Measurements from ENCODE around the gene RASD2.

Gene RASD2

GRCh38 chr22:35589071-35589755, 48.6 kb downstream of the RASD2 start:
- DNase-seq (ENCODE audit: low read depth in 1 of 2, low spot score in 1 of 2) = no peak
- in situ Hi-C loops (cut with HindIII; ENCODE audit: low pct_unique_long_range_greater_than_20kb, low sequenced_read_pairs) = no loop called here

GRCh38 chr22:35589756-35590093, 49.1 kb downstream of the RASD2 start:
- in situ Hi-C loops (cut with HindIII; ENCODE audit: low pct_unique_long_range_greater_than_20kb, low sequenced_read_pairs) = no loop called here

More at GRCh38 chr22:35589071-35589755, 48.6 kb downstream of the RASD2 start:
- TF ChIP-seq JUND (IDR thresholded peaks at IDR 0.05; ENCODE audit: low read depth) = no peak

DNA sequence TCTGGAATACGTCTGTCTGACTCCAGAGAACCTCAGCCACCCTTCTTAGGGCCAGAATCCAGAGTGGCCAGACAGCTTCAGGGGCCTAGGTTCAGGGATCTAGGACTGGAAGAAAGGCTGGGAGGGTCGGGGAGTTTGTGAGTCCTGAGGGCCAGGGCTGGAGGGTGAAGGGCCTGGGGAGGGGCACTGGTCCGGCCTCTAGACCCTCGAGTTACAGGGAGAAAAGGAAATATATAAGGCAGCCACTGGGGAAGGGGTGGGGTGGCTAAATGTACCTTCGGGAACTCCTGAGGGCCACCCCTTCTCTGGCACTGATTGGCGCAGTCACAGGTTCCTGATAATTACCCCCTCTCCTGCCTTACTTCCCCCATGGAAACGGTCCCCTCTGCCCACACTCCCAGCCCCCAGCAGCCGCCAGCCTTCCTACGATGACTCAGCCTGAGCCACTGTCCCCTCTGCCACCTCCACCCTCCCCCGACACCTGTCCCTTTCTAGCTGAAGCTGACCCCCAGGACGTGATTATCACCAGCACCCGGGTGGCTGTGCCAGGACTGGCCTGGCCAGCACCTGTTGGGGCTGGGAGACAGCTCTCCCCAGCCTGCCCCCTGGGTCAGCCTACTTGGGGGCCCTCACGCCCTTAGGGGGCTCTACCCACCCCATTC, 50.1 kb downstream of the RASD2 start:
- TF ChIP-seq JUND (IDR thresholded peaks at IDR 0.05; ENCODE audit: low read depth) = no peak
- DNase-seq (ENCODE audit: low read depth in 1 of 2, low spot score in 1 of 2) = no peak
- in situ Hi-C loops (cut with HindIII; ENCODE audit: low pct_unique_long_range_greater_than_20kb, low sequenced_read_pairs) = no loop called here

More at GRCh38 chr22:35589756-35590093, 49.1 kb downstream of the RASD2 start:
- peak in 1 of 2 experiments; percentile 84 for DNase-seq (ENCODE audit: low read depth in 1 of 2, low spot score in 1 of 2)
- TF ChIP-seq JUND (IDR thresholded peaks at IDR 0.05; ENCODE audit: low read depth) = 0 out of 2 replicates have a peak, but pooled peaks have one; percentile 22

DNA sequence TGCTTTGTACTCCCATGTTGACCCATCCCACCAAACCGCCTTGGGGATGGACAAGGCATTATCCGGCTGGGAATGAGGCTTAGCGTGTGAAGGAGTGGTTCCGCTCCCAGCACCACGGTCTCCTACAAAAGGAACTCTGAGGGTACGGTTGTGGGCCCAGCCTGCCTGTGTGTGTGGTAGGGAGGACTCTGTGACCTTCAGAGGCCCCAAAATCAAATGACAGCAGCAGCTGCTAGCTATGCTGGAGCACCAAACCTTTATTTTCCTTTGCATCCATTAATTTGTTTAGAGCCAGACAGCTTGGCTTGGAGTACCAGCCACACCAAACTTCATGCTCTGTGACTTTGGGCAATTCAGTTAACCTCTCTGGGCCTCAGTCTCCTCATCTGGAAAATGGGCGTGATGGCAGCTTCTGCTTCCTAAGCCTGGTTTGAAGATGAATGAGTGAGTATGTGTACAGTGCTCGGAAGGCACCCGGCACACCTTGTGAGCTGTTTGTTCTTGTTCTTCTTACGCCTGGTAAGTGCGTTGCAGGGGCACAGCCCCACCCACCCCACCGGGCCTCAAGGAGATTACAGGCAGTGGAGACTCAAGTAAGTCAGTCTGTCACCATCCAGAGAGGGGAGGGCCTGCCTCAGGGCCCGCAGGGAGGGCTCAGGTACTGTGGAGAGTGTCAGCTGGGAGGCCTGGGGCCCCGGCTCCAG, 51.2 kb downstream of the RASD2 start:
- in situ Hi-C loops (cut with HindIII; ENCODE audit: low pct_unique_long_range_greater_than_20kb, low sequenced_read_pairs) = no loop called here
- TF ChIP-seq JUND (IDR thresholded peaks at IDR 0.05; ENCODE audit: low read depth) = no peak
- DNase-seq (ENCODE audit: low read depth in 1 of 2, low spot score in 1 of 2) = no peak

DNA sequence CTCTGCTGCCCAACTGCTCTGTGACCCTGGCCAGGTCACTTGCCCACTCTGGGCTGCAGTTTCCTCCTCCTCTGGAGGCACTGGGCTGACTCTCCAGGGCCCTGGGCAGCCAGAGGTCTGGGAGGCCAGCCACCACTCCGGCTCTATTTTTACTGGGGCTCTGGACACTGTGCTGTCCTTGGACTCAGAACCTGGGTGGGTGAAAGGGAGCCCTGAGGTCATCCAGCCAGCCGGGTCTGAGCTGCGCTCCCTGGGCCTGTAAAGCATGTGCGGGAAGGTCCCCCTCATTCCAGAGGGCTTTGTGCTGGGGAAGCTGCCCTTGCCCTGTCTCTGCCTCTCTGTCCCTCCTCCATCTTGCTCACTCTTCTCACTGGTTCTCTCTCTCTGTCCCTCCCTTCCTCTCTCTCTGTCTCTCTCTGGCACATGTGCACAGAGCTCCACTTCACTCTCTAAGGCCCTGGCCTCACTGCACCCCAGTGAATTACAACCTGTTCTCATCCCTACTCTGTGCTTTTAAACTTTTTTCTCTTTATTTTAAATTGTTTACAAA, 51.9 kb downstream of the RASD2 start:
- no peak for TF ChIP-seq JUND (IDR thresholded peaks at IDR 0.05; ENCODE audit: low read depth)
- in situ Hi-C loops (cut with HindIII; ENCODE audit: low pct_unique_long_range_greater_than_20kb, low sequenced_read_pairs) = no loop called here
- no peak for DNase-seq (ENCODE audit: low read depth in 1 of 2, low spot score in 1 of 2)

DNA sequence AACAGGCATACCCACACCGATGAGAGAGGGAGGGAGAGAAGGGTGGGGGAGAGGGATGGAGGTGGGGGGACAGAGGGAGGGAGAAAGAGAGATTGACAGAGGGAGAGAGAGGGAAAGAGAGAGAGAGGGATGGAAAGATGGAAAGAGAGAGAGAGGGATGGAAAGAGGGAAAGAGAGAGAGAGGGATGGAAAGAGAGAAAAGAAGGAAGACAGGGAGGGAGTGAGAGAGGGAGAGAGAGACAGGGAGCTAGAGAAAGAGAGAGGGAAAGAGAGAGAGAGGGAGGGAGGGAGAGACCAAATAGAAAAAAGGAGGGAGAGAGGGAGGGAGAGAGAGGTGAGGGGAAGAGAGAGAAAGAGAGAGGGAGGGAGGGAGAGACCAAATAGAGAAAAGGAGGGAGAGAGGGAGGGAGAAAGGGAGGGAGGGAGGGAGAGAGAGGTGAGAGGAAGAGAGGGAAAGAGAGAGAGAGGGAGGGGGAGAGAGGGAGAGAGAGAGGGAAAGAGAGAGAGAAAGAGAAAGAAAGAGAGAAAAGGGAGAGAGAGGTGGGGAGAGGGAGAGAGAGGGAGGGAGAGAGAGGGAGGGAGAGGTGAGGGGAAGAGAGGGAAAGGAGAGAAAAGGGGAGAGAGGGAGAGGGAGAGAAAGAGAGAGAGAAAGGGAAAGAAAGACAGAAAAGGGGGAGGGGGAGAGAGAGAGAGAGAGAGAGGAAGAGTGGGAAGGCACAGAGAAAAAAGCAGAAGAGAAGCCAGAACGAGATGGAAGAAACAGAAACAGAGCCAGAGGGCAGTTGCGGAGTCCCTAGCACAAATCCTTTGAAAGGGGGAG, 52.6 kb downstream of the RASD2 start:
- no peak for TF ChIP-seq JUND (IDR thresholded peaks at IDR 0.05; ENCODE audit: low read depth)
- no peak for DNase-seq (ENCODE audit: low read depth in 1 of 2, low spot score in 1 of 2)
- in situ Hi-C loops (cut with HindIII; ENCODE audit: low pct_unique_long_range_greater_than_20kb, low sequenced_read_pairs) = no loop called here

DNA sequence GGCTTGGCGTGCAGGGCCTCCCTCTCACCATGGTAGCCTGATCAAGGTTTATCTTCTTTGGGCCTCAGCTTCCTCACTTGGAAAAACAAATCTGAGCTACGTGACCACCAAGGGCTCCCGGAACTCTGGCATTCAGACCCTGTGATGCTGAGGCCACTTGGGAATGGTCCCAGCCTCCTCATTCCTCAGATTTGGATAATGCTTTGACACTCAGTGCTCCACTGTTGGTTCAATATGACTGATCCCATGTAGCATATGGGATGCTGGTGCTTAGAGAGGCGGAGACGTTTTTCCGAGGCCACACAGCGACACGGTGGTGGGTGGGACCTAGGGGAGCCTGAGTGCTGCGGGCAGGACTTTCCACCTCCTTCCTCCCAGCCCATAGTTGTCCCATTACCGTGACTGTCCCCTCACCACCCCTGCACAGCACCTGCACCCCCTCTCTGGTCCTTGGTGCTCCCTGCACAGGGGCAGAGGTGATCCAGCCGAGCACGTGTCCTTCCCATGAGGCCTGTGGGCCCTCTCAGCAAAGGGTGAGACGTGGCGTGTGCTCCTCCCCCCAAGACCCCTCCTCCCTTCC, 53.4 kb downstream of the RASD2 start:
- TF ChIP-seq JUND (IDR thresholded peaks at IDR 0.05; ENCODE audit: low read depth) = no peak
- in situ Hi-C loops (cut with HindIII; ENCODE audit: low pct_unique_long_range_greater_than_20kb, low sequenced_read_pairs) = no loop called here
- no peak for DNase-seq (ENCODE audit: low read depth in 1 of 2, low spot score in 1 of 2)

DNA sequence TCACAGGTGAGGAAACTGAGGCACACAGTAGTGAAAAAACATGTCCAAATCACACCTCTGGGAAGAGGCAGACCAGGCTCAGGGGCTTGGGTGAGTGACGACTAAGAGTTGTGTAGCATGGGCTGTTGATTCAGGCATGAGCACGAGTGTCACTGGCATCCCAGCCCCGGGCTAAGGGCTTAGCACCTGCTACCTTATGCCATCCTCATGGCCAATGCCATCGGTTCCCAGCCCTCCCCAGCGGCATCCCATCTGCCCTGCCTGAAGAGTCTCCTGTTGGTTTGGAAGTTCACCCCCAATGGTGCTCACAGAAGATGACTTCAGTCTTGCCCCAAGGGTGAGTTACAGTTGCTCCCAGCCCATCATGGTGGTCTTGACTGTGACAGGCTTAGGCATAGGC, 54.1 kb downstream of the RASD2 start:
- in situ Hi-C loops (cut with HindIII; ENCODE audit: low pct_unique_long_range_greater_than_20kb, low sequenced_read_pairs) = no loop called here
- TF ChIP-seq JUND (IDR thresholded peaks at IDR 0.05; ENCODE audit: low read depth) = no peak
- DNase-seq (ENCODE audit: low read depth in 1 of 2, low spot score in 1 of 2) = no peak

- peak in 1 of 2 experiments; percentile 52 for DNase-seq (ENCODE audit: low read depth in 1 of 2, low spot score in 1 of 2)
- in situ Hi-C loops (cut with HindIII; ENCODE audit: low pct_unique_long_range_greater_than_20kb, low sequenced_read_pairs) = no loop called here
- TF ChIP-seq JUND (IDR thresholded peaks at IDR 0.05; ENCODE audit: low read depth) = no peak
These were observed 56.2 kb downstream of the RASD2 start for GRCh38 chr22:35596821-35597220.

- no peak for DNase-seq (ENCODE audit: low read depth in 1 of 2, low spot score in 1 of 2)
- in situ Hi-C loops (cut with HindIII; ENCODE audit: low pct_unique_long_range_greater_than_20kb, low sequenced_read_pairs) = no loop called here
- no peak for TF ChIP-seq JUND (IDR thresholded peaks at IDR 0.05; ENCODE audit: low read depth)
These were observed 57.2 kb downstream of the RASD2 start for GRCh38 chr22:35597692-35598395.

DNA sequence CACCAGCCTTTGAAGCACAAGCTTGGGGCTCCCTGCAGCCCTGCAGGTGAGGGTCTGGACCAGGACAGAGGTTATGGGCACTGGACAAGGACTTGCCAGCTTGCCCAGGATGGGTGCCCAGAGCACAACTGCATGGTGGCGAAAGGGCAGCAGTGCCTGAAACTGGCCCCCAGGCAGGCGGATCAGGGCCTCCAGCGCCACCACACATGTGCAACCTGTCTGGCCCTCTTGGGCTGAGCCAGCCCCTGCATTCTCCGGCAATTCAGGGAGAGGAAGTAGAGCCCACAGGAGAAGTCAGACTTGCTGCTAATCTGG, 57.7 kb downstream of the RASD2 start:
- in situ Hi-C loops (cut with HindIII; ENCODE audit: low pct_unique_long_range_greater_than_20kb, low sequenced_read_pairs) = no loop called here
- TF ChIP-seq JUND (IDR thresholded peaks at IDR 0.05; ENCODE audit: low read depth) = no peak
- DNase-seq (ENCODE audit: low read depth in 1 of 2, low spot score in 1 of 2) = no peak
